Activated CD8-positive, alpha-beta memory T cell treated with anti-CD3 and anti-CD28 coated beads, Interleukin-2, amount 50 U/mL, for 48 hours (primary cell): Measurements from ENCODE around the gene ANKRD18B.
"Not testable (repeated sequence)": the region's sequence is repeated elsewhere in the genome, so short reads cannot be mapped to it uniquely, and the experiment has no call there.

Experiments used
- DNase-seq: peaks from one replicate; pipeline ENCODE4 v3.0.0-alpha.2; 2020

ANKRD18B gene

GRCh38 chr9:33535541-33535940, 11.5 kb downstream of the ANKRD18B start:
- DNase-seq, result no peak

- DNase-seq, result not testable (repeated sequence)
Observed at GRCh38 chr9:33543463-33543862, 19.4 kb downstream of the ANKRD18B start.

- DNase-seq, result not testable (repeated sequence)
Observed at GRCh38 chr9:33545715-33546114, 21.7 kb downstream of the ANKRD18B start.

GRCh38 chr9:33548816-33549215, 24.8 kb downstream of the ANKRD18B start:
- not testable (repeated sequence) for DNase-seq

GRCh38 chr9:33549418-33549817, 25.4 kb downstream of the ANKRD18B start:
- not testable (repeated sequence) for DNase-seq

- not testable (repeated sequence) for DNase-seq
Observed at GRCh38 chr9:33551183-33551582, 27.1 kb downstream of the ANKRD18B start.

- DNase-seq, result not testable (repeated sequence)
Observed at GRCh38 chr9:33552315-33552725, 28.3 kb downstream of the ANKRD18B start.

- not testable (repeated sequence) for DNase-seq
Observed at GRCh38 chr9:33560217-33560616, 36.2 kb downstream of the ANKRD18B start.

- not testable (repeated sequence) for DNase-seq
Observed at GRCh38 chr9:33562196-33562595, 38.1 kb downstream of the ANKRD18B start.

GRCh38 chr9:33567776-33568175, 43.7 kb downstream of the ANKRD18B start:
- DNase-seq, result not testable (repeated sequence)

- DNase-seq, result not testable (repeated sequence)
Observed at GRCh38 chr9:33577786-33578185, 53.7 kb downstream of the ANKRD18B start.

GRCh38 chr9:33579996-33580395, 55.9 kb downstream of the ANKRD18B start:
- DNase-seq, result not testable (repeated sequence)

- DNase-seq, result not testable (repeated sequence)
Observed at GRCh38 chr9:33582686-33583085, 58.6 kb downstream of the ANKRD18B start.

- not testable (repeated sequence) for DNase-seq
Observed at GRCh38 chr9:33586128-33586527, 62.1 kb downstream of the ANKRD18B start.

GRCh38 chr9:33587799-33588198, 63.7 kb downstream of the ANKRD18B start:
- DNase-seq, result not testable (repeated sequence)

GRCh38 chr9:33588876-33589275, 64.8 kb downstream of the ANKRD18B start:
- DNase-seq, result not testable (repeated sequence)

- DNase-seq, result not testable (repeated sequence)
Observed at GRCh38 chr9:33590857-33591256, 66.8 kb downstream of the ANKRD18B start.

- not testable (repeated sequence) for DNase-seq
Observed at GRCh38 chr9:33596974-33597373, 72.9 kb downstream of the ANKRD18B start.

GRCh38 chr9:33597386-33597785, 73.3 kb downstream of the ANKRD18B start:
- not testable (repeated sequence) for DNase-seq

GRCh38 chr9:33598796-33599379, 74.8 kb downstream of the ANKRD18B start:
- not testable (repeated sequence) for DNase-seq

- DNase-seq, result not testable (repeated sequence)
Observed at GRCh38 chr9:33600911-33601310, 76.9 kb downstream of the ANKRD18B start.

GRCh38 chr9:33604249-33604648, 80.2 kb downstream of the ANKRD18B start:
- DNase-seq, result not testable (repeated sequence)

- not testable (repeated sequence) for DNase-seq
Observed at GRCh38 chr9:33604936-33605335, 80.9 kb downstream of the ANKRD18B start.

- no peak for DNase-seq
Observed at GRCh38 chr9:33611358-33611757, 87.3 kb downstream of the ANKRD18B start.

GRCh38 chr9:33612410-33612809, 88.4 kb downstream of the ANKRD18B start:
- DNase-seq, result not testable (repeated sequence)
